ENCODE data around the gene HPCA. TPM values are rescaled to one million over a fixed set of nuclear protein-coding genes. Genes with fewer than 3 reads are reported as not detected.
"Not testable (repeated sequence)": the region's sequence is repeated elsewhere in the genome, so short reads cannot be mapped to it uniquely, and the experiment has no call there.

HPCA gene
- total RNA-seq, 1 donor from 2014 or later, result not detected

DNA sequence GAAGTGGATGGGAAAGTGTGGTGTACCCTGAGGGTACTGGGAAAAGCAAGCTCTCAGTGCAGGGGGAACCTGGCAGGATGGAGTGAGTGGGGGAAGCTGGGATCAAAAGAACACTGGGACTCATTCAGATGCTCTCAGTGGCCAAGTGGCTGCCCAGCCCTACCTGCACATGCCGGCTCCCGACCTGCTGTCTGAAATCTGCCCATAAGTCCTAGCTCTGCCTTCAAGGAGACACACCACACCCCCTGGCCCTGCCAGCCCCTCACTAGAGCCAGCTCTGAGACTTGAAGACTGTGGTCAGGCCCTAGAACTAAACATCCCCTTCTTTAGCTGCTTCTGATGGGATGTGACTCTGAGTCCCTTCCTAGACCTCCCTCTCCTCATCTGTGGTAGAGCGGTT, 12.7 kb downstream of the HPCA start:
- no peak for DNase-seq
- no peak overlapping the region for H3K27ac Mint-ChIP-seq
- intact Hi-C loops (cut with micrococcal nuclease), result no loop called here
- no peaks in the 10 kb centered on the region for H3K36me3 Mint-ChIP-seq (ENCODE audit: low read depth)
- peaks cover 2% of the 10 kb centered on the region for H3K4me1 Mint-ChIP-seq
- H3K27me3 Mint-ChIP-seq, result peaks cover 58% of the 10 kb centered on the region
- H3K9me3 Mint-ChIP-seq, result no peaks in the 10 kb centered on the region
- no peak overlapping the region for H3K4me3 Mint-ChIP-seq

DNA sequence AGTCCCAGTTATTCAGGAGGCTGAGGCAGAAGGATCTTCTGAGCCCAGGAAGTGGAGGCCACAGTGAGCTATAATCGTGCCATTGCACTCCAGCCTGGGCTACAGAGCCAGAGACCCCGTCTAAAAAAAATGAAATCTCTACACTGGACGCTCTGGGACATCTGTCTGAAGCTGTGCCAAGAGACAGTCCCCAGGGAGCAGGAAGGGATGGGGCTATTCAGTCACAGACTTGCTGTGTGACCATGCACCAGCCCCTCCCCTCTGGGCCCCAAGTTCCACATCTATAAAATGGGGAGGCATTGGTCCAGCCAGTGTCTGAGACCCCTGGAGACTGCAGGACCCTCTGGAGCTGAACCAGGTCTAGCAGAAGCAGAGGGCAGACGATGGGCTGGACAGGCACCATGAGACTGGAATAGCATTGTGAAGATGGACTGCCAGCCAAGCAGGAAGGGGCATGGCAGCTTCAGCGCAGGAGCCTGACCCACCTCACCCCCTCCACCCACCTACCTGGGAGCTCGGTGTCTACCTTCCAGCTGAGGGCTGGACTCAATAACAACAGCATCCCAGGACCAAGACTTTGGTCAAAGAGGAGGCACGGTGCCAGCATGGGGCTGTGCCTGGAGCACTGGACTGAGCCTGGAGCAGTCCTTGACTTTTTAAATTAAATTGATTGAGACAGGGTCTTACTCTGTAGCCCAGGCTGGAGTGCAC, 13.4 kb downstream of the HPCA start:
- H3K36me3 Mint-ChIP-seq (ENCODE audit: low read depth), result no peaks in the 10 kb centered on the region
- H3K4me3 Mint-ChIP-seq, result no peak overlapping the region
- intact Hi-C loops (cut with micrococcal nuclease), result no loop called here
- peaks cover 2% of the 10 kb centered on the region for H3K4me1 Mint-ChIP-seq
- no peaks in the 10 kb centered on the region for H3K9me3 Mint-ChIP-seq
- H3K27me3 Mint-ChIP-seq, result peaks cover 62% of the 10 kb centered on the region
- H3K27ac Mint-ChIP-seq, result no peak overlapping the region
- no peak for DNase-seq

DNA sequence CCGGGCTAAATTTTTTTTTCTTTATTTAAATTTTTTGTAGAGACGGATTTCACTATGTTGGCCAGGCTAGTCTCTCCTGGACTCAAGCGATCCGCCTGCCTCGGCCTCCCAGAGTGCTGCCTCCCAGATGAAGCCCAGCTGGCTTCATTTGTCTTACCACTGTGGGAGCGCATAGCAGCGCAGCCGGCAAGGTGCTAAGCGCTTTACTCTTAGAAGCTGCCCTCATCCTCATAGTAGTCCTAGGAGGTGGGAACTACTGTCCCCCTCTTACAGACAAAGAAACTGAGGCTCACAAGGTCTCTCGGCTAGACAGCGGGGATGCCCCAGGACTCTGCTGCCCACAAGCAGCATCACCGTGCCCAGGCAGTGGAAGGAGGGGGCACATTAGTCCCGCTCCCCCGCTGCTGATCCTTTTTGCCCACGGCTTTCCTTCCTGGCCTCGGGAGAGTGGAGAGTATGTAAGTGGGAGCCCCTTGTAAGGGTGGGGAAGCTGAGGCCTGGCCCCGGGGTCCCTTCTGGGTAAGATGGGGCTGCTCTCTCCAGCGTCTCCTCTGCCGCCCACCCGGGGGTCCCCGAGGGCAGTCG, 14.2 kb downstream of the HPCA start:
- peak overlapping the region; percentile 66 for H3K4me3 Mint-ChIP-seq
- no peaks in the 10 kb centered on the region for H3K36me3 Mint-ChIP-seq (ENCODE audit: low read depth)
- intact Hi-C loops (cut with micrococcal nuclease), result no loop called here
- DNase-seq, result no peak
- H3K4me1 Mint-ChIP-seq, result peaks cover 2% of the 10 kb centered on the region
- H3K27me3 Mint-ChIP-seq, result peaks cover 63% of the 10 kb centered on the region
- H3K9me3 Mint-ChIP-seq, result no peaks in the 10 kb centered on the region
- no peak overlapping the region for H3K27ac Mint-ChIP-seq

DNA sequence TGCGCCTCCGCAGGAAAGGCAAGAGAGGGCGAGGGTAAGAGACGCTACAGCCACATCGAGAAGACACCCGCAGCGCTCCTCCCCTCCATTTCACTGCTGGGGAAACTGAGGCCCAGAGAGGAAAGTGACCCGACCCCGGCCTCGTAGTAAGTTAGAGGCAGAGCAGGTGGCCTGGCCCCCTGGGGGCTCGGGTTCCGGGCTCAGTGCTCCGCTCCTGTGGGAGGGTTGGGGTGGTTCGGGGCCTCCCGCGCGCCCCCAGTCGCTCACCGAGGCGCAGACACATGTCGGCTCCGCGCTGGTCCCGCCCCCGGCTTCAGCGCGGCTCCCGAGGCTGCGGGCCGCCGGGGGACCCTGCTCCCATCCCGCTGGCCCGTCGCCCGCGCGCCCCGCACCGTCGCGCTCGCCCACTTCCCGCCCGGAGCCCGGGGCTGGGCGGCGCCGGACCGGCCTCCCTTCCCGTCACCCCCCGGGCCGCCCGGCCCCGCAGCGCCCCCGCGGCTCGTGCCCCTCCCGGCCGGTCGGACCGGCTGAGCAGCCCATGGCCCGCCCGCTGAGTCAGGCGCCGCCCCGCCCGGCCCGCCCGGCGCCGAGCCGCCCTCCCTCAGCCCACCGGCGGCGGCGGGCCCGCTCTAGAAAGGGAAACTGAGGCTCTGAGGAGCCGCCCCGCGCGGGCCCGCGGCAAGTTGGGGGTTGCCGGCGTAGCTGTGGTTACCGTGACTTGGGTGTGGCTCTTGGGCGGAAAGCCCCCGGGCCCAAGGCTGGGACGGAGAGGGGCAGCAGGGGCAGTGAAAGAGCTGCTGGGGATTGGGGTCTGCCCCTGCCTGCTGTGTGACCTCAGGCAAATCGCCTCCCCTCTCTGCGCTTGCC, 14.9 kb downstream of the HPCA start, which contains the start of gene TMEM54:
TSS of gene TMEM54 (minus strand) at position 434 of the 867 bp plus-strand sequence. CDS start at position 283, 151 bp downstream.
- Mint-ChIP-seq H3K27me3 (peaks cover 62% of the 10 kb centered on the region), H3K9me3 (no peaks in the 10 kb centered on the region), H3K4me3 (peak within 1 kb of the TSS; percentile 74), H3K4me1 (peaks cover 2% of the 10 kb centered on the region), H3K36me3 (ENCODE audit: low read depth) (no peaks in the 10 kb centered on the region), H3K27ac (peak within 1 kb of the TSS; percentile 20)
- intact Hi-C loops (cut with micrococcal nuclease), result no loop called here
- DNase-seq, result peak; percentile 66

DNA sequence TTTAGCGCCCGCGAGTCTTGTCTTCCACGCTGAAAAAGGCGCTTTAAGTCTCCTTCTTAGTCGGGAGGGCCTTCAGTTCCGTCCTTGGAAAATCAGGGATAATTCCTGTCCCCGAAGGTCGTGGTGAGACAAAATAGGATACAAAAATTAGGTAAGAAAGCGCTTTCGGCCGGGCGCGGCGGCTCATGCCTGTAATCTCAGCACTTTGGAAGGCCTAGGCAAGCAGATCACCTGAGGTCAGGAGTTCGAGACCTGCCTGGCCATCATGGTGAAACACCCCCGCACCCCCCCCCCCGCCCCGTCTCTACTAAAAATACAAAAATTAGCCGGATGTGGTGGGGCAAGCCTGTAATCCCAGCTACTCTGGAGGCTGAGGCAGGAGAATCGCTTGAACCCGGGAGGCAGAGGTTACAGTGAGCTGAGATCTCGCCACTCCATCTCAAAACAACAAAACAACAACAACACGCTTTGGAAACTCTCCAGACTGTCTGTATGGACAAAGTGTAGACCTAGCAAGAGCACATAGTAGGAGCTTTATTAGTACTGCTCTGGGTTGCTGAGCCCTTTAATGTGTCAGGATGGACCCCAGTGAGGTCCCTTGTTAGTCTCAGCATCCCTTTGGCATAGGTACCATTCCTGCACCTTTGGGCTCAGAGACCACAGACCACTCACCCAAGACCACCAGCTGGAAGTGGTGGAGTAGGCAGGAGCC, 15.7 kb downstream of the HPCA start:
- intact Hi-C loops (cut with micrococcal nuclease), result no loop called here
- peak overlapping the region; percentile 20 for H3K27ac Mint-ChIP-seq
- peak overlapping the region; percentile 74 for H3K4me3 Mint-ChIP-seq
- H3K9me3 Mint-ChIP-seq, result no peaks in the 10 kb centered on the region
- H3K36me3 Mint-ChIP-seq (ENCODE audit: low read depth), result no peaks in the 10 kb centered on the region
- H3K4me1 Mint-ChIP-seq, result peaks cover 2% of the 10 kb centered on the region
- peaks cover 58% of the 10 kb centered on the region for H3K27me3 Mint-ChIP-seq
- no peak for DNase-seq

DNA sequence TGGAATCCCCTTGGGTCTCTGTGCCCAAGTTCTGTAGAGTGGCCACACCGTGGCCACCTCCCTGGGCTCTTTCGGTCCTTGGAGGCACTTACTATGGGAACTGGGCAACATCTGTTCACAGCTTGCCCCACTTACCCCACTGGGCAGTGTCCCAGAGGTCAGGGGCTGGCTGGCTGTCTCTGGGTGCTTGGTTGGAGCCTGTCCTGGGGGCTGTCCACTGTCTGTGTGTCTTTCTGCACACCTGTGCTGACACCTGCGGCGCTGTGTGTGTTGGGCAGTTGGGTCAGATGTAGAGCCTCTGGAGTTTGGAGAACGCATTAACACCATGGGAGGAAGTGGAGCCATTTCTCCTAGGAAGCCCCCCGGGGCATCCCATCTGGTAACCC, 16.2 kb downstream of the HPCA start:
- intact Hi-C loops (cut with micrococcal nuclease), result no loop called here
- Mint-ChIP-seq H3K27ac (no peak overlapping the region), H3K36me3 (ENCODE audit: low read depth) (no peaks in the 10 kb centered on the region), H3K4me1 (peaks cover 2% of the 10 kb centered on the region), H3K27me3 (peaks cover 53% of the 10 kb centered on the region), H3K4me3 (peak overlapping the region; percentile 66), H3K9me3 (no peaks in the 10 kb centered on the region)
- no peak for DNase-seq

DNA sequence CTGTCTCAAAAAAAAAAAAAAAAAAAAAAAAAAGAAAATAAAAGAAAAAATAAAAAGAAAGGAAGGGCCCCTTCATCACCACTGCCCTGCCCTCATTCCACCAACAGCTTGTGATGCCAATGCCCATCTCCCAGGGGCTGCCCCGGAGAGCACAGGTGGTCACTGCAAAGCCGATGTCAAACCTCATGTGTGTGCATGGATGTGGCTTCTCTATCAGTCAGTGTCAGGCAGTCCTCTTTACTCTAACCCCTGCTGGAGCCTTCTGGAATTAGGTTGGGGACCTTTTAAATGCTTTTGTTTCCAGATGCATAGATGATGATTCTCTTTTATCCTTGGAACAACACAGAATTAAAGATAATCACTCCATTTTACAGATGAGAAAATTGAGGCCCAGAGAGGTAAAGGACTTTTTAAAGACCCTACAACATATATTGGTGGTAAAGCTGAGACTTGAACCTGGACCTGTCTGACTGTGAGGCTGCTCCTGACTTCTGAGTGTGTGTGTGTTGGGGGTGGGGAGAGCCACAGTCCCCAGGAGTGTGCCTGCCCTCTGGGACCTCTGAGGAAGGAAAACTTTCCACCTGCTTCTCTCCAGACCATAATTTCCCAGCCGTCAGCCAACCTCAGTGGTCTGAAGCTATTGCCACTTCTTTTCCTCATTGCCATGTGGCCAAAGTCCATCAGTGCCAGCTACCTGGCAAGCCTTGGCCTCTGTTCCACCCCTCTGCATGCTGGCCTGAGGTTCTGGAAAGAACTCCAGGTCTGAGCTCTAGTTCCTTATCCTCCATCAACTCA, 17.9 kb downstream of the HPCA start:
- no peak overlapping the region for H3K4me3 Mint-ChIP-seq
- H3K27me3 Mint-ChIP-seq, result peaks cover 45% of the 10 kb centered on the region
- H3K27ac Mint-ChIP-seq, result no peak overlapping the region
- H3K4me1 Mint-ChIP-seq, result peaks cover 2% of the 10 kb centered on the region
- no peak for DNase-seq
- intact Hi-C loops (cut with micrococcal nuclease), result no loop called here
- no peaks in the 10 kb centered on the region for H3K9me3 Mint-ChIP-seq
- no peaks in the 10 kb centered on the region for H3K36me3 Mint-ChIP-seq (ENCODE audit: low read depth)

DNA sequence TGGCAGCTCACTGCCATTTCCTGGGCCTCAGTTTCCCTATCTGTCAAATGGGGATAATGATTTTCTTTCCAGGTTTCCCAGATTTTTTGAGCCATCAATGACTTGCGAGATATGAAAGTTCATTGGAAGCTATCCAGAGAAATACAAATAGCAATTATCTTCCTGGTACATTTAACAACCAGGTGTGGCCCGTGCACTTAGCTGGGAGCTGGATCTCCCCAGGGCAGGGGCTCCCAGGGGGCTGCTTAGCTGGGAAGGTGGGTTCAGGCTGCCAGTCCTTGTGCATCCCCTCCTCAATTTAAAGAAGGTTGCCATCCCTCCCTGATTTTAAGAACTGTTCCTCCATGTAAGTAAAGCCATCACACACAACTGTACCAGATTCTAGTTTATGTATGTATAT, 18.5 kb downstream of the HPCA start:
- peaks cover 43% of the 10 kb centered on the region for H3K27me3 Mint-ChIP-seq
- intact Hi-C loops (cut with micrococcal nuclease), result no loop called here
- H3K9me3 Mint-ChIP-seq, result no peaks in the 10 kb centered on the region
- no peak for DNase-seq
- no peak overlapping the region for H3K4me3 Mint-ChIP-seq
- H3K36me3 Mint-ChIP-seq (ENCODE audit: low read depth), result no peaks in the 10 kb centered on the region
- H3K4me1 Mint-ChIP-seq, result peaks cover 2% of the 10 kb centered on the region
- H3K27ac Mint-ChIP-seq, result no peak overlapping the region

DNA sequence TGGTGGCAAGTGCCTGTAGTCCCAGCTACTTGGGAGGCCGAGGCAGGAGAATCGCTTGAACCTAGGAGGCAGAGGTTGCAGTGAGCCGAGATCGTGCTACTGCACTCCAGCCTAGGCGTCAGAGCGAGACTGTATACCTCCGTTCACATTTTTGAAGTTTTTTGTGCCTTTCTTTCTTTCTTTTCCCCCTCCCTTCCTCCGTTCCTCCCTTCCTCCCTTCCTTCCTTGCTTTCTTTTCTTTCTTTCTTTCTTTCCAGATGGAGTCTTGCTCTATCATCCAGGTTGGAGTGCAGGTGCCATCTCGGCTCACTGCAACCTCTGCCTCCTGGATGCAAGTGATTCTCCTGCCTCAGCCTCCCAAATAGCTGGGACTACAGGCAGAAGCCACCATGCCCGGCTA, 19.3 kb downstream of the HPCA start:
- H3K9me3 Mint-ChIP-seq; DNase-seq; H3K36me3 Mint-ChIP-seq (ENCODE audit: low read depth); H3K4me3 Mint-ChIP-seq; H3K4me1 Mint-ChIP-seq; H3K27ac Mint-ChIP-seq; intact Hi-C loops (cut with micrococcal nuclease): not testable (repeated sequence)
- H3K27me3 Mint-ChIP-seq, result peaks cover 41% of the 10 kb centered on the region

DNA sequence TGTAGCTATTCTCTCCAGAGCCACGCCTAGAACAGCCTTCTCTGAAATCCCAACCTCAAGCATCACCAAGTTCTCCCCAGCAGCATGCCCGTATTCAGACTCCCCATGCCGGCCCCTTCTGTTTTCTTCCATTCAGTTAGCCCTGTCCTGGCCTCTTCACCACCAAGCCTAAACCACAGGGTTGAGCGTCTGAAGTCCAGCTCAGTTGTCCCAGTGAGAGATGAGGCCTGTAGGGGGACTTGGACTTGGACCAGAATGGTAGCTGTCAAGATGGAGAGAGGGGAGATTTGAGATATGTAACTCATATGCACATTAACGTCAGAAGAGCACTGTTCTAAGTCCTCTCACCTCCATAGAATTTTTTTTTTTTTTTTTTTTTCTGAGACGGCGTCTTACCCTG, 20.4 kb downstream of the HPCA start:
- peaks cover under 1% of the 10 kb centered on the region for H3K4me1 Mint-ChIP-seq
- intact Hi-C loops (cut with micrococcal nuclease), result no loop called here
- peaks cover 36% of the 10 kb centered on the region for H3K27me3 Mint-ChIP-seq
- no peak for DNase-seq
- H3K27ac Mint-ChIP-seq, result no peak overlapping the region
- no peaks in the 10 kb centered on the region for H3K36me3 Mint-ChIP-seq (ENCODE audit: low read depth)
- H3K9me3 Mint-ChIP-seq, result no peaks in the 10 kb centered on the region
- H3K4me3 Mint-ChIP-seq, result no peak overlapping the region

DNA sequence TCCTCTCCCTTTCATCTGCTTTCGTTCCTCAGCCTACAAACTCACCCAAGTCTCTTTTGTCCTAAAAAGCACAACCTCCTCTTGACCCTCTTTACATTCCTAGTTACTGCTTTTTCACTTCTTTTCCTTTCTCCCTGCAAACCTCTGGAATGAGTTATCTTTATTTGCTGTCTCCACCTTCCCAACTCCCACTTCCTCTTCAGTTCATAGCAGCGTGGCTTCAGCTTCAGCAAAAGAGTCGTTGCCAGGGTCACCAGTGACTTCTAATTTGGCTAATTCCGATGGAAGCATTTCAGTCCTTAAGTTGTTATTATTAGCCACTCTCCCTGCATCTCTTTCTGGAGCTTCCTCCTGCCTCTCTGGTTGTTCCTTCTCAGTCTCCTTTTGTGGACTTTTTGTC, 21.1 kb downstream of the HPCA start:
- H3K4me3 Mint-ChIP-seq, result no peak overlapping the region
- no peaks in the 10 kb centered on the region for H3K36me3 Mint-ChIP-seq (ENCODE audit: low read depth)
- DNase-seq, result no peak
- H3K9me3 Mint-ChIP-seq, result no peaks in the 10 kb centered on the region
- intact Hi-C loops (cut with micrococcal nuclease), result no loop called here
- H3K27me3 Mint-ChIP-seq, result peaks cover 29% of the 10 kb centered on the region
- H3K4me1 Mint-ChIP-seq, result no peaks in the 10 kb centered on the region
- no peak overlapping the region for H3K27ac Mint-ChIP-seq

DNA sequence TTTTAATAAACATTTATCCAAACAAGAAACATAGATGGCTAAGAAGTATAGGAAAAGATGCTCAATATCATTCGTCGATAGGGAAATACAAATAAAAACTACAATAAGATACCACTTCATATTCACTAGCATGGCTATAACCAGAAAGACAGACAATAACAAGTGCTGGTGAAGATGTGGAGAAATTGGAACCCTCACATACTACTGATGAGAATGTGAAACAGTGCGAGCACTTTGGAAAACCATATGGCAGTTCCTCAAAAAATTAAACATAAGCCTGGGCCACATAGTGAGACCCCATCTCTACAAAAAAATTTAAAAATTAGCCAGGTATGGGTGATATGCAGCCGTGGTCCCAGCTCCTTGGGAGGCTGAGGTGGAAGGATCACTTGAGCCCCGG, 24.0 kb downstream of the HPCA start:
- H3K27ac Mint-ChIP-seq, result no peak overlapping the region
- no peaks in the 10 kb centered on the region for H3K4me1 Mint-ChIP-seq
- no peaks in the 10 kb centered on the region for H3K9me3 Mint-ChIP-seq
- no peak overlapping the region for H3K4me3 Mint-ChIP-seq
- no peaks in the 10 kb centered on the region for H3K36me3 Mint-ChIP-seq (ENCODE audit: low read depth)
- intact Hi-C loops (cut with micrococcal nuclease), result no loop called here
- no peak for DNase-seq
- H3K27me3 Mint-ChIP-seq, result peaks cover 18% of the 10 kb centered on the region
